GM10248 (cell line): ENCODE data around the gene NTN1.

Experiments
- CTCF ChIA-PET: fragments of 300-600 bp; sonication (Branson Sonifier 250); formaldehyde crosslinking; extraction: SDS; loops from one replicate; lab custom pipeline; 2021; ENCODE audit warnings: antibody characterized with exemption; lab: Yijun Ruan, JAX
- POLR2A ChIA-PET: fragments of 350-650 bp; sonication (Branson Sonifier 250); formaldehyde crosslinking; extraction: SDS; loops from one replicate; lab custom pipeline; 2020; ENCODE audit warnings: antibody characterized with exemption; lab: Yijun Ruan, JAX
- DNase-seq: peaks from one replicate; pipeline ENCODE4 v3.0.0; 2012; ENCODE audit errors: extremely low spot score
- CTCF ChIP-seq: IDR thresholded peaks from 2 replicates; pipeline ENCODE4 v1.5.1; 2012; ENCODE audit warnings: mild to moderate bottlenecking, low read depth; ENCODE audit errors: extremely low read depth, missing control alignments, control extremely low read depth

The NTN1 gene

GRCh38 chr17:9212376-9213302 is 191.3 kb downstream of the NTN1 start:
- ChIA-PET POLR2A (no interaction called here), CTCF (interaction anchor here (1.1 to 1.4 kb wide), 3 partner anchors 8 to 31 kb away, joined by 3 to 4 read pairs (median 3); no protein-coding TSS in a partner anchor)
- no peak for DNase-seq
- TF ChIP-seq CTCF, result no peak

GRCh38 chr17:9213303-9213640 is 192.0 kb downstream of the NTN1 start:
- no peak for TF ChIP-seq CTCF
- CTCF ChIA-PET, result interaction anchor here (1.3 to 1.4 kb wide), 2 partner anchors 9 to 32 kb away, joined by 3 to 4 read pairs; no protein-coding TSS in a partner anchor

GRCh38 chr17:9215465-9215864 is 194.2 kb downstream of the NTN1 start:
- DNase-seq, result no peak
- POLR2A ChIA-PET, result no interaction called here
- CTCF ChIA-PET, result interaction anchor here (2.1 kb wide), 1 partner anchor 14 kb away, joined by 6 read pairs; no protein-coding TSS in a partner anchor
- no peak for TF ChIP-seq CTCF

More at GRCh38 chr17:9213303-9213640, 192.0 kb downstream of the NTN1 start:
- POLR2A ChIA-PET, result no interaction called here
- no peak for DNase-seq

GRCh38 chr17:9217151-9218056 is 196.1 kb downstream of the NTN1 start:
- ChIA-PET CTCF (interaction anchor here (1.9 to 2.1 kb wide), 2 partner anchors 16 to 75 kb away, joined by 4 to 6 read pairs; no protein-coding TSS in a partner anchor), POLR2A (no interaction called here)
- no peak for DNase-seq
- no peak for TF ChIP-seq CTCF

- no peak for DNase-seq
- ChIA-PET POLR2A (no interaction called here), CTCF (interaction anchor here (1.9 kb wide), 1 partner anchor 74 kb away, joined by 4 read pairs; no protein-coding TSS in a partner anchor)
- TF ChIP-seq CTCF, result no peak
Measured at GRCh38 chr17:9218064-9218635, 196.8 kb downstream of the NTN1 start.

- ChIA-PET CTCF (no interaction called here), POLR2A (no interaction called here)
- DNase-seq, result no peak
- TF ChIP-seq CTCF, result no peak
Measured at GRCh38 chr17:9218911-9219310, 197.6 kb downstream of the NTN1 start.
